Hematopoietic multipotent progenitor cell treated with erythropoietin and hydrocortisone succinate and interleukin-3 and kit ligand, for 17 days (in vitro differentiated cells): ENCODE results near the gene LRR1.
"Not testable (repeated sequence)": the region's sequence is repeated elsewhere in the genome, so short reads cannot be mapped to it uniquely, and the experiment has no call there.

ENCODE experiments used
- DNase-seq: peaks from one replicate; pipeline ENCODE4 v3.0.0-alpha.2; 2015; ENCODE audit warnings: low spot score

The LRR1 gene

GRCh38 chr14:49623941-49624839 is 25.4 kb downstream of the LRR1 start:
- no peak for DNase-seq

- DNase-seq = peak; percentile 87
These were observed 35.2 kb downstream of the LRR1 start for GRCh38 chr14:49633640-49634546.

GRCh38 chr14:49634547-49635334 is 36.0 kb downstream of the LRR1 start, which contains the start of gene DNAAF2:
DNAAF2 (minus strand) TSS chr14:49635244; CDS start chr14:49635149, 95 bp downstream.
- DNase-seq = peak; percentile 63

GRCh38 chr14:49636866-49637265 is 38.1 kb downstream of the LRR1 start:
- DNase-seq = no peak

- DNase-seq = no peak
These were observed 38.9 kb downstream of the LRR1 start for GRCh38 chr14:49637534-49638078.

GRCh38 chr14:49640540-49641417 is 42.0 kb downstream of the LRR1 start:
- DNase-seq = no peak

GRCh38 chr14:49641697-49642129 is 43.0 kb downstream of the LRR1 start:
- DNase-seq = no peak

- DNase-seq = no peak
These were observed 43.4 kb downstream of the LRR1 start for GRCh38 chr14:49642163-49642562.

GRCh38 chr14:49653508-49653907 is 54.8 kb downstream of the LRR1 start:
- DNase-seq = no peak

- DNase-seq = no peak
These were observed 55.8 kb downstream of the LRR1 start for GRCh38 chr14:49654511-49654910.

GRCh38 chr14:49657500-49657899 is 58.8 kb downstream of the LRR1 start:
- not testable (repeated sequence) for DNase-seq

GRCh38 chr14:49659526-49660455 is 61.1 kb downstream of the LRR1 start:
- DNase-seq = no peak
